Measurements from ENCODE around the gene MEF2A. TPM values are rescaled to one million over a fixed set of nuclear protein-coding genes. Genes with fewer than 3 reads are reported as not detected.

Gene MEF2A
- total and polyA plus RNA-seq, 9 of the 15 experiments (the other 6 are each of a cell fraction or from before 2014, with no cell fraction given): 1.6 to 18.7 (median 8.7) TPM

DNA sequence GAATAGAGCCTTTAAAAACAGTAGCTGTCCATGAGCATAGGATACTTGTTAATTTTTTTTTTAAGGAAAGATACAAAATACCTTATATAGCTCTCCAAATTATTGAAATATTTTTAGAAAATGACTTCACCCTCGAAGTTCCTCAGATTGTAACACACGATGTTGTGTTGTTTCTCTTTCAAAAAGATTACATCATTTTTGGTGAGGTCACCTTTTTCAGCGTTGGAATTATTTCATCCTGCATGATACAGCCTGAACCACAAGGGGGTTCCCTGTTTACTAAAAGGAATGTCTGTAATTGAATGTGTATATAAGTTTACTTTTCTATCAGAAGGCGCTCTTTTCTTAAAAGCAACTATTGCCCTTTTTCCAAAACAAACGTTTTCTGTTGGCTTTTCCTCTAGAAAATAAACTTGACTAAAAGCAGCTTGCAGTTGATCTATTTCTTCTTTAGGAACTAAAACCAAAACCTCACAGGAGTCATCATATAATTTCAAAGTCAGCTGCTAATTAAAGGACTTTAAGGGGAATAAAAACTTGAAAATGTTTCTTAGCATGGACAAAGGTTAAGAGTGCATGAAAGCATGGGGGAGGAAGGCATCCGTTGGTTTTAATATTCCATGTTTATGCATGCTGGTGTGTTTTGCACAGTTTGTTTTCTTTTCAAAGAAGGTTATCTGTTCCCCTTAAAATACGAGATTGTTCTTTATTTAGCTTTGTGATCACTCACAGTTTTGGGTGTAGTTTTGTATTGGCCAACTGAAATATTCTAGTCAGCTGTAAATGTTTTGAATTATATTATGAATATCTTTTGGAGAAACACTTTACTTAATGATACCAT is 138.0 kb downstream of the MEF2A start (continued):
- TF ChIP-seq EP400 (IDR thresholded peaks at IDR 0.05) (peak; percentile 37), HDAC1 (IDR thresholded peaks at IDR 0.05) (no peak), MEF2A (IDR thresholded peaks at IDR 0.05; ENCODE audit: control insufficient read depth, low read depth, low read length) (peak; percentile 69; the same call in 1 of the 2 replicates), NR1H2 (CRISPR knock-in tag; IDR thresholded peaks at IDR 0.05) (no peak)
- TF ChIP-seq, protein P1, sequence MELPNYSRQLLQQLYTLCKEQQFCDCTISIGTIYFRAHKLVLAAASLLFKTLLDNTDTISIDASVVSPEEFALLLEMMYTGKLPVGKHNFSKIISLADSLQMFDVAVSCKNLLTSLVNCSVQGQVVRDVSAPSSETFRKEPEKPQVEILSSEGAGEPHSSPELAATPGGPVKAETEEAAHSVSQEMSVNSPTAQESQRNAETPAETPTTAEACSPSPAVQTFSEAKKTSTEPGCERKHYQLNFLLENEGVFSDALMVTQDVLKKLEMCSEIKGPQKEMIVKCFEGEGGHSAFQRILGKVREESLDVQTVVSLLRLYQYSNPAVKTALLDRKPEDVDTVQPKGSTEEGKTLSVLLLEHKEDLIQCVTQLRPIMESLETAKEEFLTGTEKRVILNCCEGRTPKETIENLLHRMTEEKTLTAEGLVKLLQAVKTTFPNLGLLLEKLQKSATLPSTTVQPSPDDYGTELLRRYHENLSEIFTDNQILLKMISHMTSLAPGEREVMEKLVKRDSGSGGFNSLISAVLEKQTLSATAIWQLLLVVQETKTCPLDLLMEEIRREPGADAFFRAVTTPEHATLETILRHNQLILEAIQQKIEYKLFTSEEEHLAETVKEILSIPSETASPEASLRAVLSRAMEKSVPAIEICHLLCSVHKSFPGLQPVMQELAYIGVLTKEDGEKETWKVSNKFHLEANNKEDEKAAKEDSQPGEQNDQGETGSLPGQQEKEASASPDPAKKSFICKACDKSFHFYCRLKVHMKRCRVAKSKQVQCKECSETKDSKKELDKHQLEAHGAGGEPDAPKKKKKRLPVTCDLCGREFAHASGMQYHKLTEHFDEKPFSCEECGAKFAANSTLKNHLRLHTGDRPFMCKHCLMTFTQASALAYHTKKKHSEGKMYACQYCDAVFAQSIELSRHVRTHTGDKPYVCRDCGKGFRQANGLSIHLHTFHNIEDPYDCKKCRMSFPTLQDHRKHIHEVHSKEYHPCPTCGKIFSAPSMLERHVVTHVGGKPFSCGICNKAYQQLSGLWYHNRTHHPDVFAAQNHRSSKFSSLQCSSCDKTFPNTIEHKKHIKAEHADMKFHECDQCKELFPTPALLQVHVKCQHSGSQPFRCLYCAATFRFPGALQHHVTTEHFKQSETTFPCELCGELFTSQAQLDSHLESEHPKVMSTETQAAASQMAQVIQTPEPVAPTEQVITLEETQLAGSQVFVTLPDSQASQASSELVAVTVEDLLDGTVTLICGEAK (IDR thresholded peaks at IDR 0.05): peak; percentile 56; the same call in 1 of the 2 replicates
- TF ChIP-seq, protein P1 (CRISPR knock-in tag; IDR thresholded peaks at IDR 0.05): no peak
- TF ChIP-seq, protein P2, sequence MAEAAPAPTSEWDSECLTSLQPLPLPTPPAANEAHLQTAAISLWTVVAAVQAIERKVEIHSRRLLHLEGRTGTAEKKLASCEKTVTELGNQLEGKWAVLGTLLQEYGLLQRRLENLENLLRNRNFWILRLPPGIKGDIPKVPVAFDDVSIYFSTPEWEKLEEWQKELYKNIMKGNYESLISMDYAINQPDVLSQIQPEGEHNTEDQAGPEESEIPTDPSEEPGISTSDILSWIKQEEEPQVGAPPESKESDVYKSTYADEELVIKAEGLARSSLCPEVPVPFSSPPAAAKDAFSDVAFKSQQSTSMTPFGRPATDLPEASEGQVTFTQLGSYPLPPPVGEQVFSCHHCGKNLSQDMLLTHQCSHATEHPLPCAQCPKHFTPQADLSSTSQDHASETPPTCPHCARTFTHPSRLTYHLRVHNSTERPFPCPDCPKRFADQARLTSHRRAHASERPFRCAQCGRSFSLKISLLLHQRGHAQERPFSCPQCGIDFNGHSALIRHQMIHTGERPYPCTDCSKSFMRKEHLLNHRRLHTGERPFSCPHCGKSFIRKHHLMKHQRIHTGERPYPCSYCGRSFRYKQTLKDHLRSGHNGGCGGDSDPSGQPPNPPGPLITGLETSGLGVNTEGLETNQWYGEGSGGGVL (CRISPR knock-in tag; IDR thresholded peaks at IDR 0.05): no peak

All from K562 (cell line).